ENCODE results near the gene SARS1. TPM values are rescaled to one million over a fixed set of nuclear protein-coding genes. Genes with fewer than 3 reads are reported as not detected.

SARS1 gene
- total and polyA plus RNA-seq, 2 of the 13 experiments (the other 11 are each of a cell fraction or from before 2014, with no cell fraction given) = 103 to 134 TPM

DNA sequence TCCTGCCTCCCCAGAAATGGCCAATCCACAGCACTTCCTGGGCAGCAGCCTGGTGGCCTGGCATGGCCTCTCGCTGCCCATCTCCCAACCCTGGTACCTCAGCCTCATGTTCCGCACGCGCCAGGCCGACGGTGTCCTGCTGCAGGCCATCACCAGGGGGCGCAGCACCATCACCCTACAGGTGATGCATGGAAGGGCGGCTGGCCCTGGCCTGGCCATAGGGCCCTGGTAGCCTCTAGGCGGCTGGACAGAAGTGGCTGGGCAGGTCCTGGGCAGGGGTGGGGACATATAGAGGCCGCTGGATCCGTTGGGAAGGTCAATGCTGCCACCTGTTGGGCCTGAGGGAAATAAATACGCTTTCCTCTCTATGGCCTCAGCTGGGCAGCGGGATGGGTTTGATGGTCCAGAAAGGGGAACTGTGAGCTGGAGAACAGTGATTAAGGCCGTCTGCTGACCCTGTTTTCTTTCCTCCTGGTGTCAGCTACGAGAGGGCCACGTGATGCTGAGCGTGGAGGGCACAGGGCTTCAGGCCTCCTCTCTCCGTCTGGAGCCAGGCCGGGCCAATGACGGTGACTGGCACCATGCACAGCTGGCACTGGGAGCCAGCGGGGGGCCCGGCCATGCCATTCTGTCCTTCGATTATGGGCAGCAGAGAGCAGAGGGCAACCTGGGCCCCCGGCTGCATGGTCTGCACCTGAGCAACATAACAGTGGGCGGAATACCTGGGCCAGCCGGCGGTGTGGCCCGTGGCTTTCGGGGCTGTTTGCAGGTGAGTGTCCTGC is 50.1 kb downstream of the SARS1 start (continued):
- TF ChIP-seq, protein P1, sequence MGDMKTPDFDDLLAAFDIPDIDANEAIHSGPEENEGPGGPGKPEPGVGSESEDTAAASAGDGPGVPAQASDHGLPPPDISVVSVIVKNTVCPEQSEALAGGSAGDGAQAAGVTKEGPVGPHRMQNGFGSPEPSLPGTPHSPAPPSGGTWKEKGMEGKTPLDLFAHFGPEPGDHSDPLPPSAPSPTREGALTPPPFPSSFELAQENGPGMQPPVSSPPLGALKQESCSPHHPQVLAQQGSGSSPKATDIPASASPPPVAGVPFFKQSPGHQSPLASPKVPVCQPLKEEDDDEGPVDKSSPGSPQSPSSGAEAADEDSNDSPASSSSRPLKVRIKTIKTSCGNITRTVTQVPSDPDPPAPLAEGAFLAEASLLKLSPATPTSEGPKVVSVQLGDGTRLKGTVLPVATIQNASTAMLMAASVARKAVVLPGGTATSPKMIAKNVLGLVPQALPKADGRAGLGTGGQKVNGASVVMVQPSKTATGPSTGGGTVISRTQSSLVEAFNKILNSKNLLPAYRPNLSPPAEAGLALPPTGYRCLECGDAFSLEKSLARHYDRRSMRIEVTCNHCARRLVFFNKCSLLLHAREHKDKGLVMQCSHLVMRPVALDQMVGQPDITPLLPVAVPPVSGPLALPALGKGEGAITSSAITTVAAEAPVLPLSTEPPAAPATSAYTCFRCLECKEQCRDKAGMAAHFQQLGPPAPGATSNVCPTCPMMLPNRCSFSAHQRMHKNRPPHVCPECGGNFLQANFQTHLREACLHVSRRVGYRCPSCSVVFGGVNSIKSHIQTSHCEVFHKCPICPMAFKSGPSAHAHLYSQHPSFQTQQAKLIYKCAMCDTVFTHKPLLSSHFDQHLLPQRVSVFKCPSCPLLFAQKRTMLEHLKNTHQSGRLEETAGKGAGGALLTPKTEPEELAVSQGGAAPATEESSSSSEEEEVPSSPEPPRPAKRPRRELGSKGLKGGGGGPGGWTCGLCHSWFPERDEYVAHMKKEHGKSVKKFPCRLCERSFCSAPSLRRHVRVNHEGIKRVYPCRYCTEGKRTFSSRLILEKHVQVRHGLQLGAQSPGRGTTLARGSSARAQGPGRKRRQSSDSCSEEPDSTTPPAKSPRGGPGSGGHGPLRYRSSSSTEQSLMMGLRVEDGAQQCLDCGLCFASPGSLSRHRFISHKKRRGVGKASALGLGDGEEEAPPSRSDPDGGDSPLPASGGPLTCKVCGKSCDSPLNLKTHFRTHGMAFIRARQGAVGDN (CRISPR knock-in tag; IDR thresholded peaks at IDR 0.05) = peak; percentile 98
- 0 out of 2 replicates have a peak, but pooled peaks have one; percentile 66 for TF ChIP-seq ZNF383 (CRISPR knock-in tag; IDR thresholded peaks at IDR 0.05; ENCODE audit: borderline replicate concordance)
- peak; percentile 86; the same call in 1 of the 2 replicates for TF ChIP-seq KAT7 (CRISPR knock-in tag; IDR thresholded peaks at IDR 0.05; ENCODE audit: borderline replicate concordance)
- peak; percentile 64; the same call in 1 of the 2 replicates for TF ChIP-seq ZSCAN21 (CRISPR knock-in tag; IDR thresholded peaks at IDR 0.05; ENCODE audit: borderline replicate concordance)
- peak; percentile 67 for TF ChIP-seq JUN (CRISPR knock-in tag; IDR thresholded peaks at IDR 0.05)
- peak; percentile 82; the same call in 1 of the 2 replicates for TF ChIP-seq SSRP1 (CRISPR knock-in tag; IDR thresholded peaks at IDR 0.05)
- TF ChIP-seq, protein P2, sequence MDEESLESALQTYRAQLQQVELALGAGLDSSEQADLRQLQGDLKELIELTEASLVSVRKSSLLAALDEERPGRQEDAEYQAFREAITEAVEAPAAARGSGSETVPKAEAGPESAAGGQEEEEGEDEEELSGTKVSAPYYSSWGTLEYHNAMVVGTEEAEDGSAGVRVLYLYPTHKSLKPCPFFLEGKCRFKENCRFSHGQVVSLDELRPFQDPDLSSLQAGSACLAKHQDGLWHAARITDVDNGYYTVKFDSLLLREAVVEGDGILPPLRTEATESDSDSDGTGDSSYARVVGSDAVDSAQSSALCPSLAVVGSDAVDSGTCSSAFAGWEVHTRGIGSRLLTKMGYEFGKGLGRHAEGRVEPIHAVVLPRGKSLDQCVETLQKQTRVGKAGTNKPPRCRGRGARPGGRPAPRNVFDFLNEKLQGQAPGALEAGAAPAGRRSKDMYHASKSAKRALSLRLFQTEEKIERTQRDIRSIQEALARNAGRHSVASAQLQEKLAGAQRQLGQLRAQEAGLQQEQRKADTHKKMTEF (CRISPR knock-in tag; IDR thresholded peaks at IDR 0.05) = peak; percentile 91
- no peak for TF ChIP-seq ZNF558 (CRISPR knock-in tag; IDR thresholded peaks at IDR 0.05; ENCODE audit: borderline replicate concordance)
- no peak for TF ChIP-seq KAT2B (IDR thresholded peaks at IDR 0.05; ENCODE audit: borderline replicate concordance, low read depth, low read length)
- peak; percentile 67; the same call in 1 of the 2 replicates for TF ChIP-seq ZNF768 (CRISPR knock-in tag; IDR thresholded peaks at IDR 0.05)
- TF ChIP-seq HOXA3 (CRISPR knock-in tag; IDR thresholded peaks at IDR 0.05) = peak; percentile 76; the same call in 1 of the 2 replicates
- TF ChIP-seq, protein P3, sequence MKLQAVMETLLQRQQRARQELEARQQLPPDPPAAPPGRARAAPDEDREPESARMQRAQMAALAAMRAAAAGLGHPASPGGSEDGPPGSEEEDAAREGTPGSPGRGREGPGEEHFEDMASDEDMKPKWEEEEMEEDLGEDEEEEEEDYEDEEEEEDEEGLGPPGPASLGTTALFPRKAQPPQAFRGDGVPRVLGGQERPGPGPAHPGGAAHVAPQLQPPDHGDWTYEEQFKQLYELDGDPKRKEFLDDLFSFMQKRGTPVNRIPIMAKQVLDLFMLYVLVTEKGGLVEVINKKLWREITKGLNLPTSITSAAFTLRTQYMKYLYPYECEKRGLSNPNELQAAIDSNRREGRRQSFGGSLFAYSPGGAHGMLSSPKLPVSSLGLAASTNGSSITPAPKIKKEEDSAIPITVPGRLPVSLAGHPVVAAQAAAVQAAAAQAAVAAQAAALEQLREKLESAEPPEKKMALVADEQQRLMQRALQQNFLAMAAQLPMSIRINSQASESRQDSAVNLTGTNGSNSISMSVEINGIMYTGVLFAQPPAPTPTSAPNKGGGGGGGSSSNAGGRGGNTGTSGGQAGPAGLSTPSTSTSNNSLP (IDR thresholded peaks at IDR 0.05; ENCODE audit: low read depth, low read length) = peak; percentile 75; the same call in 1 of the 2 replicates
- TF ChIP-seq ZNF331 (CRISPR knock-in tag; IDR thresholded peaks at IDR 0.05) = peak; percentile 94
- no peak for TF ChIP-seq NONO (IDR thresholded peaks at IDR 0.05)
- peak; percentile 98 for TF ChIP-seq NONO (CRISPR knock-in tag; conservative IDR thresholded peaks at IDR 0.05)
- TF ChIP-seq JUND (CRISPR knock-in tag; IDR thresholded peaks at IDR 0.05) = peak; percentile 69; the same call in 1 of the 2 replicates
- TF ChIP-seq ZBTB38 (CRISPR knock-in tag; IDR thresholded peaks at IDR 0.05) = peak; percentile 99
- peak; percentile 97 for TF ChIP-seq SAP130 (CRISPR knock-in tag; IDR thresholded peaks at IDR 0.05; ENCODE audit: low read depth)
- peak; percentile 84; the same call in 1 of the 2 replicates for TF ChIP-seq ZKSCAN8 (CRISPR knock-in tag; IDR thresholded peaks at IDR 0.05; ENCODE audit: borderline replicate concordance)
- peak; percentile 85 for TF ChIP-seq TGIF2 (CRISPR knock-in tag; IDR thresholded peaks at IDR 0.05)
- TF ChIP-seq FOXK1 (CRISPR knock-in tag; IDR thresholded peaks at IDR 0.05; ENCODE audit: borderline replicate concordance, low read depth) = peak; percentile 45; the same call in 1 of the 2 replicates
- TF ChIP-seq HNRNPK (IDR thresholded peaks at IDR 0.05; ENCODE audit: low read depth, low read length, poor library complexity, severe bottlenecking) = no peak
- TF ChIP-seq HOXA5 (CRISPR knock-in tag; IDR thresholded peaks at IDR 0.05) = peak; percentile 84; the same call in 1 of the 2 replicates

Data from HepG2 (cell line).